ENCODE measurements around the gene CPXM2. TPM values are rescaled to one million over a fixed set of nuclear protein-coding genes. Genes with fewer than 3 reads are reported as not detected.

The CPXM2 gene
- total RNA-seq, 4 donors from 2014 or later = 2.1 to 48.2 (median 17.8) TPM

DNA sequence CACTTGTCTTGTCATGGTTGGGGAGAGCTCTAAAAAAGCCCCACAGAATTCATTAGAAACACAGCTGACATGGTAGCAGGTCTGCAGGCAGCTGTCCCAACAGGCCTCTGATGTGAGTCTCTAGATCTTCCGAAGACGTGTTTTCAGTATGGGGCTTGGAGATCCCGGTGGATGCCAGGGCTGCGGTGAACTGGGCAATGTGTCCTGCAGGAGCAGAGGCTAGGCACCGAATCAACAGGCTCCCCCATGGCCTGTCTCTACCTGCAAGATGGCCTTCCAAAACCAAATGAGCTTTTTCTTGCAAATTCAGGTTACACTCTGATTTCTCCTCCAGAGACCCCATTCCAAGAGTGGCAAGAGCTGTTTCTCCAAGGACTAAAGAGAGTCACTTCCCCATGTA lies 2.9 kb downstream of the CPXM2 start:
- Histone ChIP-seq H3K36me3 (no peaks in the 10 kb centered on the region), H3K4me1 (no peaks in the 10 kb centered on the region), H3K27ac (no peak overlapping the region), H3K27me3 (no peaks in the 10 kb centered on the region), H3K9me3 (no peaks in the 10 kb centered on the region), H3K4me3 (no peak overlapping the region)
- intact Hi-C loops (cut with DNase I; ENCODE audit: low total_unique reads) = no loop called here
- DNase-seq = no peak
- TF ChIP-seq, protein P1, sequence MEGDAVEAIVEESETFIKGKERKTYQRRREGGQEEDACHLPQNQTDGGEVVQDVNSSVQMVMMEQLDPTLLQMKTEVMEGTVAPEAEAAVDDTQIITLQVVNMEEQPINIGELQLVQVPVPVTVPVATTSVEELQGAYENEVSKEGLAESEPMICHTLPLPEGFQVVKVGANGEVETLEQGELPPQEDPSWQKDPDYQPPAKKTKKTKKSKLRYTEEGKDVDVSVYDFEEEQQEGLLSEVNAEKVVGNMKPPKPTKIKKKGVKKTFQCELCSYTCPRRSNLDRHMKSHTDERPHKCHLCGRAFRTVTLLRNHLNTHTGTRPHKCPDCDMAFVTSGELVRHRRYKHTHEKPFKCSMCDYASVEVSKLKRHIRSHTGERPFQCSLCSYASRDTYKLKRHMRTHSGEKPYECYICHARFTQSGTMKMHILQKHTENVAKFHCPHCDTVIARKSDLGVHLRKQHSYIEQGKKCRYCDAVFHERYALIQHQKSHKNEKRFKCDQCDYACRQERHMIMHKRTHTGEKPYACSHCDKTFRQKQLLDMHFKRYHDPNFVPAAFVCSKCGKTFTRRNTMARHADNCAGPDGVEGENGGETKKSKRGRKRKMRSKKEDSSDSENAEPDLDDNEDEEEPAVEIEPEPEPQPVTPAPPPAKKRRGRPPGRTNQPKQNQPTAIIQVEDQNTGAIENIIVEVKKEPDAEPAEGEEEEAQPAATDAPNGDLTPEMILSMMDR (IDR thresholded peaks at IDR 0.05) = no peak
- no peak for TF ChIP-seq POLR2A (IDR thresholded peaks at IDR 0.05)

DNA sequence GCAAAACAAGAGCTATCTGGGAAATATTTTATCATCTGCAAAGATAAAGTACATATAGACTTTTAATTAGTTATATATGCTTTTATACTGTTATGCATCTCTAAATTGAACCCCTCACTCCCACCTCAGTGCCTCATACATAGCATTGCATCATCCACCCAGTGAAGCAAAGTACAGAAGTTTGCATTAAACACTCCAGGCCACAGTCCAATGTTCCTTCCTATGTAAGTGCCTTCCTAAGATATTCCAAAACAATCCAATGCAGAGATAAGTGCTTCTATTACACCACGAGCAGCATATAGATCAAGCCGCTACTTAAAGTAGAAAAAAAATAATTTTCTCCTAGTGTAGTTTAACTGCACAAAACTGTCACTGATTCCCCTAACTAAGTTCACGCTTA lies 3.4 kb downstream of the CPXM2 start:
- Histone ChIP-seq H3K9me3 (no peaks in the 10 kb centered on the region), H3K4me3 (no peak overlapping the region), H3K27me3 (no peaks in the 10 kb centered on the region), H3K27ac (no peak overlapping the region), H3K36me3 (no peaks in the 10 kb centered on the region), H3K4me1 (no peaks in the 10 kb centered on the region)
- TF ChIP-seq, protein P1 (IDR thresholded peaks at IDR 0.05) = no peak
- TF ChIP-seq POLR2A (IDR thresholded peaks at IDR 0.05) = no peak
- no peak for DNase-seq
- intact Hi-C loops (cut with DNase I; ENCODE audit: low total_unique reads) = no loop called here

DNA sequence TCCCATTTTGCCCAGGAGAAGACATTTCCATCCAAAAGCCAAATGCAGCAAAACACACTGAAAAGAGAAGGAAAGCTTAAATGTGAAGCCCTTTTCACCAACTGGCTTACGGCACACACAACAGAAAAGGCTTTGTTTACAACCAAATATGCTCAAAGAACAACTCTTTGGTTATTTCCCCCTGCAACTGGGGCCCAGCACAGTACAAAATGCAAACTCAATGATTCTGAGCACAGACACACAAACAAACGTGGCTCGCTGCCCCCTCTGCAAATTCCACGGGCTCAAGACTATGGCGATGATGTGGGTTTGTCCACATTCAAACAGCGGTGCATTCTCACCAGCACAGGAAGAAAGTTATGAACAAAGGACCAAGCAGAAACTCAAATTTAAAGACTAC lies 5.3 kb downstream of the CPXM2 start:
- Histone ChIP-seq H3K4me3 (no peak overlapping the region), H3K4me1 (no peaks in the 10 kb centered on the region), H3K27ac (no peak overlapping the region), H3K27me3 (no peaks in the 10 kb centered on the region), H3K36me3 (no peaks in the 10 kb centered on the region), H3K9me3 (no peaks in the 10 kb centered on the region)
- intact Hi-C loops (cut with DNase I; ENCODE audit: low total_unique reads) = no loop called here
- DNase-seq = no peak
- no peak for TF ChIP-seq POLR2A (IDR thresholded peaks at IDR 0.05)
- TF ChIP-seq, protein P1 (IDR thresholded peaks at IDR 0.05) = no peak

DNA sequence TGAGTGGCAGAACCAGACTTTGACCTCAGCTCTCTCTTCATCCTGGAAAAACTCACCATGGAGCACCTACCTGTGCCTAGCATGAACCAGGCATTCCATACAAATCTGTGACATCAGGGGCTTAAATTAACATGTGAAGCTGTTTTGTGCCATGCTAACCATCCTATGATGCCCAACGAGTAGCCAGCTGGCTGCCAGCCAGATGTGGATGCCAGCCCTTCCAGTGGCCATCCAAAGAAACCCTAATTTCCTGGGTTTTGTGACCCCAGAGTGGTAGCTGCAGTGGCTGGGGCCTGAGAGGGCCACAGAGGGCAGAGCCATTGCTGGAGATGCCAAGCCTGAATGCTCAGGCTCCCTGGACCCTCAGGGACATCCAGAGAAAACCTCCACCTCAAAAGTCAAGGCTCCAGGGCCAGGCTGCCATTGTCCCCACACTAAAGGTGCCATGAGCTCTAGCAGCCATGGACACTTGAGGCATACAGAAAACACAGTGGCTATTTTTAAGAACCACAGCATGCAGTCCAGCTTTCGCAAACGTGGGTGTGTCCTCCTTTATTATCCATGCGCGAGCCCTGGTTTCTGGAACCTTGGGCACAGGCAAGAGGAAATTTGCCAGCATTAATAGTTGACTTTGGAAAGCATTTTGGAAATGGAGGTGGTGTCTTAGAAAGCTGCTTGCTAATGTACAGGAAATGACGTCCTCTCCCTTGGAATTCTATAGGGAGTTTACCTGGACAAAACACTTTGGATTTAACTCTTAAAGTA lies 6.0 kb downstream of the CPXM2 start:
- no peaks in the 10 kb centered on the region for H3K4me1 ChIP-seq
- intact Hi-C loops (cut with DNase I; ENCODE audit: low total_unique reads) = no loop called here
- no peaks in the 10 kb centered on the region for H3K9me3 ChIP-seq
- no peaks in the 10 kb centered on the region for H3K36me3 ChIP-seq
- TF ChIP-seq, protein P1 (IDR thresholded peaks at IDR 0.05) = no peak
- no peak for TF ChIP-seq POLR2A (IDR thresholded peaks at IDR 0.05)
- peak overlapping the region in 1 of 2 donors; percentile 18 for H3K27ac ChIP-seq
- DNase-seq = peak in 1 of 2 donors; percentile 33
- no peaks in the 10 kb centered on the region for H3K27me3 ChIP-seq
- H3K4me3 ChIP-seq = no peak overlapping the region

DNA sequence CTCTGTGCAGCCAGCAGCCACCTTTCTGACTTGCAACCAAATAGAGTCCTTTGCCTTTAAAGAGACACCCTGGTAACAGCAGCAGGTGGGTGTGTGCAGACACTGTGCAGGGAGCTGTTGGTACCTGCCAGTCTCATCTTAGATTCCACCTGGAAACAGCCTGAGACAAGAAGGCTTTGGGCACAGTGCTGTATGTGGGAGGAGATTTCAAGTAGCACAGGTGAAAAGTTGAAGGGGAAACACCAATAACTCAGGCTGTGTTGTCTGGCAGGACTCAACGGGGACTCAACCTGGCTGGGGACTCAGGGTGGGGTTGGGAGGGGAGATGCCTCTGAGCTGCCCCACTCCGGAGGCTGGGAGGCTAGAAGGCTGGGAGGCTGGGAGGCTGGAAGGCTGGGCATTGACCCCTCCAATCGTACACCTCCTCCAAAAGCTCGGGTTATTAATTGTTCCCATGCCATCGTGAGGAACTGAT lies 6.7 kb downstream of the CPXM2 start:
- Histone ChIP-seq H3K9me3 (no peaks in the 10 kb centered on the region), H3K4me3 (no peak overlapping the region), H3K36me3 (no peaks in the 10 kb centered on the region), H3K27me3 (no peaks in the 10 kb centered on the region), H3K4me1 (no peaks in the 10 kb centered on the region), H3K27ac (no peak overlapping the region)
- no peak for DNase-seq
- intact Hi-C loops (cut with DNase I; ENCODE audit: low total_unique reads) = no loop called here
- TF ChIP-seq POLR2A (IDR thresholded peaks at IDR 0.05) = no peak
- TF ChIP-seq, protein P1 (IDR thresholded peaks at IDR 0.05) = no peak

Data from uterus (tissue), 4 donors.